ENCODE results near the gene RND1. TPM values are rescaled to one million over a fixed set of nuclear protein-coding genes. Genes with fewer than 3 reads are reported as not detected.

RND1 gene
- total and polyA plus RNA-seq, 7 donors: 0.15 to 1.2 (median 0.19) TPM; not detected in 2

- ATAC-seq (no peak), DNase-seq (no peak)
- Histone ChIP-seq H3K4me3 (no peak overlapping the region), H3K4me1 (peaks cover 7% of the 10 kb centered on the region), H3K27ac (no peak overlapping the region), H3K27me3 (ENCODE audit: insufficient read depth in 3 of 3, low read length in 2 of 3) (no peaks in the 10 kb centered on the region), H3K36me3 (ENCODE audit: insufficient read depth in 1 of 2, low read depth in 1 of 2) (no peaks in the 10 kb centered on the region), H3K9me3 (no peaks in the 10 kb centered on the region)
- intact Hi-C loops (cut with DNase I): no loop called here
- 50 to 66% (median 51%) methylated on average over 5 of the region's 5 CpGs for WGBS, 3 donors
- TF ChIP-seq CTCF (IDR thresholded peaks at IDR 0.05): no peak
These were observed 54.1 kb downstream of the RND1 start for GRCh38 chr12:48811437-48812090.

GRCh38 chr12:48810903-48811431 lies 54.7 kb downstream of the RND1 start:
- no peaks in the 10 kb centered on the region for H3K27me3 ChIP-seq (ENCODE audit: insufficient read depth in 3 of 3, low read length in 2 of 3)
- no peak overlapping the region for H3K27ac ChIP-seq
- DNase-seq (no peak), ATAC-seq (no peak)
- H3K9me3 ChIP-seq: no peaks in the 10 kb centered on the region
- 57 to 64% (median 63%) methylated on average over 5 of the region's 5 CpGs for WGBS, 3 donors
- H3K4me3 ChIP-seq: no peak overlapping the region
- no peaks in the 10 kb centered on the region for H3K36me3 ChIP-seq (ENCODE audit: insufficient read depth in 1 of 2, low read depth in 1 of 2)
- intact Hi-C loops (cut with DNase I): no loop called here
- H3K4me1 ChIP-seq: peaks cover 5% of the 10 kb centered on the region
- TF ChIP-seq CTCF (IDR thresholded peaks at IDR 0.05): no peak

GRCh38 chr12:48807981-48808380 lies 57.7 kb downstream of the RND1 start:
- ATAC-seq (no peak), DNase-seq (no peak)
- Histone ChIP-seq H3K4me1 (no peaks in the 10 kb centered on the region), H3K27me3 (ENCODE audit: insufficient read depth in 3 of 3, low read length in 2 of 3) (no peaks in the 10 kb centered on the region), H3K4me3 (no peak overlapping the region), H3K36me3 (ENCODE audit: insufficient read depth in 1 of 2, low read depth in 1 of 2) (no peaks in the 10 kb centered on the region), H3K27ac (no peak overlapping the region), H3K9me3 (no peaks in the 10 kb centered on the region)
- intact Hi-C loops (cut with DNase I): no loop called here
- 86 to 95% (median 92%) methylated on average over 3 of the region's 3 CpGs for WGBS, 3 donors
- TF ChIP-seq CTCF (IDR thresholded peaks at IDR 0.05): no peak

Other genes starting within 250 kb of the RND1 start
- 10 to 100 TPM; 30.7 to 59.4 (median 33.4) TPM for gene KANSL2, start 183.6 kb downstream of the RND1 start, total RNA-seq
- 10 to 100 TPM; 34.1 to 88.1 (median 57.1) TPM for gene KANSL2, start 183.6 kb downstream of the RND1 start, polyA plus RNA-seq
- gene CCNT1, start 149.2 kb downstream of the RND1 start, total RNA-seq: 10 to 100 TPM; 25.9 to 31.8 (median 28.7) TPM
- 10 to 100 TPM in 1 of 3 donors, 1 to 10 TPM in 2; 5.2 to 17.0 (median 6.1) TPM for gene CCNT1, start 149.2 kb downstream of the RND1 start, polyA plus RNA-seq
- 10 to 100 TPM; 13.1 to 18.9 (median 13.4) TPM for gene ADCY6, start 76.8 kb downstream of the RND1 start, total RNA-seq
- 1 to 10 TPM; 5.3 to 9.2 (median 7.6) TPM for gene ADCY6, start 76.8 kb downstream of the RND1 start, polyA plus RNA-seq
- gene CACNB3, start 47.4 kb downstream of the RND1 start, total RNA-seq: 1 to 10 TPM; 2.0 to 3.5 (median 2.5) TPM
- gene CACNB3, start 47.4 kb downstream of the RND1 start, polyA plus RNA-seq: 1 to 10 TPM in 2 of 3 donors, under 1 TPM in 1; 0.92 to 1.7 (median 1.6) TPM
- 10 to 100 TPM; 38.5 to 71.6 (median 58.5) TPM for gene DDX23, start 13.7 kb downstream of the RND1 start, total RNA-seq
- 10 to 100 TPM; 39.4 to 92.8 (median 64.5) TPM for gene DDX23, start 13.7 kb downstream of the RND1 start, polyA plus RNA-seq
- gene FKBP11, start 59.6 kb upstream of the RND1 start, total RNA-seq: 1 to 10 TPM; 1.6 to 7.8 (median 2.2) TPM
- 1 to 10 TPM; 1.6 to 7.6 (median 2.9) TPM for gene FKBP11, start 59.6 kb upstream of the RND1 start, polyA plus RNA-seq
- gene ARF3, start 91.6 kb upstream of the RND1 start, total RNA-seq: 10 to 100 TPM; 17.4 to 27.0 (median 22.3) TPM
- gene ARF3, start 91.6 kb upstream of the RND1 start, polyA plus RNA-seq: 10 to 100 TPM in 2 of 3 donors, 1 to 10 TPM in 1; 7.4 to 18.1 (median 13.2) TPM
- gene WNT10B, start 105.9 kb upstream of the RND1 start, total RNA-seq: under 1 TPM in 2 of 4 donors, not detected in 2; 0.26 to 0.53 TPM
- gene WNT10B, start 105.9 kb upstream of the RND1 start, polyA plus RNA-seq: under 1 TPM in 2 of 3 donors, not detected in 1; 0.13 to 0.14 TPM
- gene WNT1, start 112.5 kb upstream of the RND1 start, total RNA-seq: not detected
- not detected for gene WNT1, start 112.5 kb upstream of the RND1 start, polyA plus RNA-seq
- 100 to 1,000 TPM in 2 of 4 donors, 10 to 100 TPM in 2; 11.2 to 485 (median 123) TPM for gene DDN, start 133.5 kb upstream of the RND1 start, total RNA-seq
- gene DDN, start 133.5 kb upstream of the RND1 start, polyA plus RNA-seq: 100 to 1,000 TPM in 1 of 3 donors, 10 to 100 TPM in 2; 43.0 to 126 (median 72.6) TPM
- gene PRKAG1, start 152.9 kb upstream of the RND1 start, total RNA-seq: 10 to 100 TPM; 49.5 to 91.6 (median 70.6) TPM
- gene PRKAG1, start 152.9 kb upstream of the RND1 start, polyA plus RNA-seq: 100 to 1,000 TPM in 1 of 3 donors, 10 to 100 TPM in 2; 67.5 to 105 (median 86.5) TPM
- 10 to 100 TPM; 62.6 to 69.8 (median 65.1) TPM for gene KMT2D, start 194.9 kb upstream of the RND1 start, total RNA-seq
- gene KMT2D, start 194.9 kb upstream of the RND1 start, polyA plus RNA-seq: 10 to 100 TPM; 10.8 to 65.8 (median 13.9) TPM
- under 1 TPM in 1 of 4 donors, not detected in 3; 0.97 TPM for gene RHEBL1, start 204.1 kb upstream of the RND1 start, total RNA-seq
- 1 to 10 TPM in 1 of 3 donors, under 1 TPM in 2; 0.21 to 1.2 (median 0.57) TPM for gene RHEBL1, start 204.1 kb upstream of the RND1 start, polyA plus RNA-seq
- under 1 TPM; 0.07 to 0.43 (median 0.17) TPM for gene DHH, start 228.9 kb upstream of the RND1 start, total RNA-seq
- gene DHH, start 228.9 kb upstream of the RND1 start, polyA plus RNA-seq: under 1 TPM; 0.08 to 0.39 (median 0.17) TPM
- gene LMBR1L, start 245.0 kb upstream of the RND1 start, total RNA-seq: 10 to 100 TPM; 13.3 to 27.3 (median 21.3) TPM
- gene LMBR1L, start 245.0 kb upstream of the RND1 start, polyA plus RNA-seq: 10 to 100 TPM; 13.3 to 16.8 (median 14.1) TPM